Measurements from ENCODE around the gene EXOSC3.
A peak's percentile ranks its signal among the peaks of the same experiment; 100 is the strongest.
"Not testable (repeated sequence)": the region's sequence is repeated elsewhere in the genome, so short reads cannot be mapped to it uniquely, and the experiment has no call there.

EXOSC3 gene

GRCh38 chr9:37778534-37778933 lies 6.3 kb downstream of the EXOSC3 start:
- ChIA-PET POLR2A (no interaction called here), CTCF (interaction anchor here (1.5 kb wide), 1 partner anchor 17 kb away, joined by 5 read pairs; no protein-coding TSS in a partner anchor)
- Histone ChIP-seq H3K27ac (ENCODE audit: insufficient read depth in 1 of 2, low read depth in 1 of 2, low read length in 2 of 2, poor library complexity in 1 of 2, severe bottlenecking in 2 of 2) (no peak overlapping the region), H3K36me3 (ENCODE audit: control insufficient read depth in 4 of 4, insufficient read depth in 4 of 4, low read length in 3 of 4) (peaks cover 29 to 84% (median 61%) of the 10 kb centered on the region in 4 experiments), H3K4me1 (ENCODE audit: control extremely low read depth in 1 of 4, control insufficient read depth in 4 of 4, insufficient read depth in 4 of 4, low read length in 3 of 4) (peaks cover 0 to 7% (median 0%) of the 10 kb centered on the region in 4 experiments), H3K27me3 (replicated peaks in 2 of 5; ENCODE audit: control insufficient read depth in 4 of 5, insufficient read depth in 5 of 5, low read length in 4 of 5) (no peaks in the 10 kb centered on the region), H3K9me3 (ENCODE audit: control extremely low read depth in 1 of 5, control insufficient read depth in 4 of 5, insufficient read depth in 2 of 5, low read depth in 1 of 5, low read length in 4 of 5) (no peaks in the 10 kb centered on the region), H3K4me3 (ENCODE audit: control insufficient read depth in 1 of 7, extremely low read depth in 1 of 7, insufficient read depth in 4 of 7, low read depth in 2 of 7, low read length in 6 of 7) (no peak overlapping the region)
- DNase-seq = no peak
- WGBS (ENCODE audit: insufficient coverage) = 90% methylated on average over 1 of the region's 2 CpGs

GRCh38 chr9:37776328-37776727 lies 8.5 kb downstream of the EXOSC3 start:
- no peaks in the 10 kb centered on the region for H3K4me1 ChIP-seq (ENCODE audit: control extremely low read depth in 1 of 4, control insufficient read depth in 4 of 4, insufficient read depth in 4 of 4, low read length in 3 of 4)
- POLR2A ChIA-PET = no interaction called here
- CTCF ChIA-PET = no interaction called here
- no peak overlapping the region for H3K4me3 ChIP-seq (ENCODE audit: control insufficient read depth in 1 of 7, extremely low read depth in 1 of 7, insufficient read depth in 4 of 7, low read depth in 2 of 7, low read length in 6 of 7)
- no peak overlapping the region for H3K27ac ChIP-seq (ENCODE audit: insufficient read depth in 1 of 2, low read depth in 1 of 2, low read length in 2 of 2, poor library complexity in 1 of 2, severe bottlenecking in 2 of 2)
- H3K36me3 ChIP-seq (ENCODE audit: control insufficient read depth in 4 of 4, insufficient read depth in 4 of 4, low read length in 3 of 4) = peaks cover 22 to 71% (median 58%) of the 10 kb centered on the region in 4 experiments
- no peak for DNase-seq
- 100% methylated on average over 3 of the region's 5 CpGs for WGBS (ENCODE audit: insufficient coverage)
- no peaks in the 10 kb centered on the region for H3K9me3 ChIP-seq (ENCODE audit: control extremely low read depth in 1 of 5, control insufficient read depth in 4 of 5, insufficient read depth in 2 of 5, low read depth in 1 of 5, low read length in 4 of 5)
- no peaks in the 10 kb centered on the region for H3K27me3 ChIP-seq (replicated peaks in 2 of 5; ENCODE audit: control insufficient read depth in 4 of 5, insufficient read depth in 5 of 5, low read length in 4 of 5)

GRCh38 chr9:37775216-37775919 lies 9.5 kb downstream of the EXOSC3 start:
- Histone ChIP-seq H3K36me3 (ENCODE audit: control insufficient read depth in 4 of 4, insufficient read depth in 4 of 4, low read length in 3 of 4) (peaks cover 23 to 68% (median 53%) of the 10 kb centered on the region in 4 experiments), H3K4me1 (ENCODE audit: control extremely low read depth in 1 of 4, control insufficient read depth in 4 of 4, insufficient read depth in 4 of 4, low read length in 3 of 4) (no peaks in the 10 kb centered on the region), H3K27ac (ENCODE audit: insufficient read depth in 1 of 2, low read depth in 1 of 2, low read length in 2 of 2, poor library complexity in 1 of 2, severe bottlenecking in 2 of 2) (no peak overlapping the region), H3K27me3 (replicated peaks in 2 of 5; ENCODE audit: control insufficient read depth in 4 of 5, insufficient read depth in 5 of 5, low read length in 4 of 5) (no peaks in the 10 kb centered on the region), H3K9me3 (ENCODE audit: control extremely low read depth in 1 of 5, control insufficient read depth in 4 of 5, insufficient read depth in 2 of 5, low read depth in 1 of 5, low read length in 4 of 5) (no peaks in the 10 kb centered on the region), H3K4me3 (ENCODE audit: control insufficient read depth in 1 of 7, extremely low read depth in 1 of 7, insufficient read depth in 4 of 7, low read depth in 2 of 7, low read length in 6 of 7) (no peak overlapping the region)
- ChIA-PET CTCF (interaction anchor here (1.4 kb wide), 1 partner anchor 27 kb away, joined by 6 read pairs; no protein-coding TSS in a partner anchor), POLR2A (no interaction called here)
- DNase-seq = no peak
- WGBS (ENCODE audit: insufficient coverage) = 100% methylated on average over 1 of the region's 1 CpG

GRCh38 chr9:37769995-37770394 lies 14.9 kb downstream of the EXOSC3 start:
- POLR2A ChIA-PET = no interaction called here

GRCh38 chr9:37769306-37769705 lies 15.6 kb downstream of the EXOSC3 start:
- Histone ChIP-seq H3K4me3 (ENCODE audit: control insufficient read depth in 1 of 7, extremely low read depth in 1 of 7, insufficient read depth in 4 of 7, low read depth in 2 of 7, low read length in 6 of 7) (no peak overlapping the region), H3K4me1 (ENCODE audit: control extremely low read depth in 1 of 4, control insufficient read depth in 4 of 4, insufficient read depth in 4 of 4, low read length in 3 of 4) (no peaks in the 10 kb centered on the region), H3K36me3 (ENCODE audit: control insufficient read depth in 4 of 4, insufficient read depth in 4 of 4, low read length in 3 of 4) (peaks cover 16 to 44% (median 25%) of the 10 kb centered on the region in 4 experiments), H3K27me3 (replicated peaks in 2 of 5; ENCODE audit: control insufficient read depth in 4 of 5, insufficient read depth in 5 of 5, low read length in 4 of 5) (no peaks in the 10 kb centered on the region), H3K9me3 (ENCODE audit: control extremely low read depth in 1 of 5, control insufficient read depth in 4 of 5, insufficient read depth in 2 of 5, low read depth in 1 of 5, low read length in 4 of 5) (no peaks in the 10 kb centered on the region), H3K27ac (ENCODE audit: insufficient read depth in 1 of 2, low read depth in 1 of 2, low read length in 2 of 2, poor library complexity in 1 of 2, severe bottlenecking in 2 of 2) (no peak overlapping the region)
- WGBS (ENCODE audit: insufficient coverage) = 100% methylated on average over 4 of the region's 5 CpGs
- ChIA-PET POLR2A (no interaction called here), CTCF (no interaction called here)
- peak in 1 of 3 donors; percentile 17 for DNase-seq

More at GRCh38 chr9:37769995-37770394, 14.9 kb downstream of the EXOSC3 start:
- Histone ChIP-seq H3K27ac (ENCODE audit: insufficient read depth in 1 of 2, low read depth in 1 of 2, low read length in 2 of 2, poor library complexity in 1 of 2, severe bottlenecking in 2 of 2) (no peak overlapping the region), H3K4me3 (ENCODE audit: control insufficient read depth in 1 of 7, extremely low read depth in 1 of 7, insufficient read depth in 4 of 7, low read depth in 2 of 7, low read length in 6 of 7) (no peak overlapping the region), H3K36me3 (ENCODE audit: control insufficient read depth in 4 of 4, insufficient read depth in 4 of 4, low read length in 3 of 4) (peaks cover 20 to 45% (median 28%) of the 10 kb centered on the region in 4 experiments), H3K9me3 (ENCODE audit: control extremely low read depth in 1 of 5, control insufficient read depth in 4 of 5, insufficient read depth in 2 of 5, low read depth in 1 of 5, low read length in 4 of 5) (no peaks in the 10 kb centered on the region), H3K4me1 (ENCODE audit: control extremely low read depth in 1 of 4, control insufficient read depth in 4 of 4, insufficient read depth in 4 of 4, low read length in 3 of 4) (no peaks in the 10 kb centered on the region), H3K27me3 (replicated peaks in 2 of 5; ENCODE audit: control insufficient read depth in 4 of 5, insufficient read depth in 5 of 5, low read length in 4 of 5) (no peaks in the 10 kb centered on the region)
- WGBS (ENCODE audit: insufficient coverage) = 97% methylated on average over 3 of the region's 3 CpGs
- CTCF ChIA-PET = interaction anchor here (1.4 kb wide), 1 partner anchor 14 kb away, joined by 5 read pairs; no protein-coding TSS in a partner anchor
- DNase-seq = no peak

GRCh38 chr9:37765263-37765662 lies 19.6 kb downstream of the EXOSC3 start:
- H3K9me3 ChIP-seq (ENCODE audit: control extremely low read depth in 1 of 5, control insufficient read depth in 4 of 5, insufficient read depth in 2 of 5, low read depth in 1 of 5, low read length in 4 of 5); H3K4me3 ChIP-seq (ENCODE audit: control insufficient read depth in 1 of 7, extremely low read depth in 1 of 7, insufficient read depth in 4 of 7, low read depth in 2 of 7, low read length in 6 of 7); H3K27ac ChIP-seq (ENCODE audit: insufficient read depth in 1 of 2, low read depth in 1 of 2, low read length in 2 of 2, poor library complexity in 1 of 2, severe bottlenecking in 2 of 2); DNase-seq; POLR2A ChIA-PET; H3K27me3 ChIP-seq (replicated peaks in 2 of 5; ENCODE audit: control insufficient read depth in 4 of 5, insufficient read depth in 5 of 5, low read length in 4 of 5); CTCF ChIA-PET; H3K4me1 ChIP-seq (ENCODE audit: control extremely low read depth in 1 of 4, control insufficient read depth in 4 of 4, insufficient read depth in 4 of 4, low read length in 3 of 4): not testable (repeated sequence)
- 100% methylated on average over 1 of the region's 6 CpGs for WGBS (ENCODE audit: insufficient coverage)
- H3K36me3 ChIP-seq (ENCODE audit: control insufficient read depth in 4 of 4, insufficient read depth in 4 of 4, low read length in 3 of 4) = peaks cover 6 to 36% (median 11%) of the 10 kb centered on the region in 4 experiments

- no peak for DNase-seq
- Histone ChIP-seq H3K27ac (ENCODE audit: insufficient read depth in 1 of 2, low read depth in 1 of 2, low read length in 2 of 2, poor library complexity in 1 of 2, severe bottlenecking in 2 of 2) (no peak overlapping the region), H3K27me3 (replicated peaks in 2 of 5; ENCODE audit: control insufficient read depth in 4 of 5, insufficient read depth in 5 of 5, low read length in 4 of 5) (no peaks in the 10 kb centered on the region), H3K4me3 (ENCODE audit: control insufficient read depth in 1 of 7, extremely low read depth in 1 of 7, insufficient read depth in 4 of 7, low read depth in 2 of 7, low read length in 6 of 7) (no peak overlapping the region), H3K4me1 (ENCODE audit: control extremely low read depth in 1 of 4, control insufficient read depth in 4 of 4, insufficient read depth in 4 of 4, low read length in 3 of 4) (no peaks in the 10 kb centered on the region), H3K36me3 (ENCODE audit: control insufficient read depth in 4 of 4, insufficient read depth in 4 of 4, low read length in 3 of 4) (peaks cover 2 to 18% (median 4%) of the 10 kb centered on the region in 4 experiments), H3K9me3 (ENCODE audit: control extremely low read depth in 1 of 5, control insufficient read depth in 4 of 5, insufficient read depth in 2 of 5, low read depth in 1 of 5, low read length in 4 of 5) (no peaks in the 10 kb centered on the region)
- WGBS (ENCODE audit: insufficient coverage) = 70% methylated on average over 2 of the region's 3 CpGs
- ChIA-PET CTCF (interaction anchor here (1.2 kb wide), 1 partner anchor 18 kb away, joined by 3 read pairs; no protein-coding TSS in a partner anchor), POLR2A (no interaction called here)
Measured at GRCh38 chr9:37761511-37761910, 23.4 kb downstream of the EXOSC3 start.
